ENCODE measurements around the gene CCDC85C.

DNA sequence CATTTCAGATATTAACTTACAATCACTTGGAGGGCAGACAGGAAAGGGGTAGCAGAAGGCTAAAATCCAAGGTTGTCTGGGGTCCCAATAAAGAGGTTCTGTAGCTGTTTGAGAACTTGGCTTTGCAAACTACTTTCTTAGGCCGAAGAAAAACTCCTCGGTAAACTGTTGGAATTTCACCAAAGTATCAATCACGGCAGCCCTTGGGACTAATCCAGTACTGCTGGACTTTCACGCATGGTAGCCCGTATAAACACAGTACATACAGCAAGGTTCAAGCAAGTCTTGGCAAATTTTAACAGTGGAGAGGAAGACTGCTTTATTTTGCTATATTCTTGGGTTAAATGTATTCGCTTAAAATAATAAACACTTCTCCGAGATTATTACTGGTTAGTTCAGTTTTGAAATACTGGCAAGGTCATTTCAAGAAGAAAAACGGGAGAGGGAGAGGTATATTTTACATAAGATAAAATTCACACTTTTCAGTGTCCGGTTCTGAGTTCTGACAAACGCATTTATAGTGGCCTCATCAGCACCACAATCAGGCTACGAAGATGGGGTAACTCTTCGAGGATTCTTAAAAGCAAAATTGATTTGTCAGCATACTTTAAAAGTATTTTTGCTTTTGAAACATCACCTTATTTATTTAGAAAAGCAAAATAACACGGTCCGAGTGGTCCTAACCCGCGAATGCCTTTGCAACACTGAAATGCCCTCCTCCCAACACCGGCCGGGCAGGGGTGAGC, 124.7 kb downstream of the CCDC85C start:
- TF ChIP-seq CTCF (IDR thresholded peaks at IDR 0.05): no peak
- no peak for TF ChIP-seq TAF1 (IDR thresholded peaks at IDR 0.05; ENCODE audit: borderline replicate concordance, low read depth, low read length)
- no peak for TF ChIP-seq REST (IDR thresholded peaks at IDR 0.05; ENCODE audit: low read depth, low read length)
- TF ChIP-seq RFX5 (IDR thresholded peaks at IDR 0.05; ENCODE audit: low read length): no peak
- TF ChIP-seq CHD2 (IDR thresholded peaks at IDR 0.05; ENCODE audit: low read length, partially characterized antibody): no peak
- TF ChIP-seq POLR2AphosphoS5 (IDR thresholded peaks at IDR 0.05; ENCODE audit: low read depth, low read length): no peak
- TF ChIP-seq MAX (IDR thresholded peaks at IDR 0.05; ENCODE audit: low read depth): no peak
- no peak for TF ChIP-seq GABPA (IDR thresholded peaks at IDR 0.05; ENCODE audit: low read depth)
- TF ChIP-seq EP300 (IDR thresholded peaks at IDR 0.05; ENCODE audit: borderline replicate concordance in 1 of 2, low read depth in 1 of 2, low read length in 1 of 2): no peak
